Midbrain (tissue), 1 donor: Measurements from ENCODE around the gene COPE.

Source experiments
- DNase-seq: peaks from one replicate; lab custom pipeline; 2025; lab: John Stamatoyannopoulos, UW

Gene COPE

GRCh38 chr19:18895038-18895823 is 24.0 kb downstream of the COPE start:
- peak; percentile 21 for DNase-seq

- peak; percentile 92 for DNase-seq
Observed at GRCh38 chr19:18894254-18895037, 24.7 kb downstream of the COPE start.

- no peak for DNase-seq
Observed at GRCh38 chr19:18893587-18894253, 25.5 kb downstream of the COPE start.

GRCh38 chr19:18889949-18890745 is 29.0 kb downstream of the COPE start:
- DNase-seq = no peak

GRCh38 chr19:18886972-18887371 is 32.2 kb downstream of the COPE start:
- DNase-seq = no peak

- DNase-seq = no peak
Observed at GRCh38 chr19:18883526-18884304, 35.5 kb downstream of the COPE start.

GRCh38 chr19:18881491-18881890 is 37.7 kb downstream of the COPE start:
- DNase-seq = no peak

- no peak for DNase-seq
Observed at GRCh38 chr19:18879579-18880373, 39.4 kb downstream of the COPE start.

GRCh38 chr19:18878858-18879578 is 40.2 kb downstream of the COPE start:
- no peak for DNase-seq

- DNase-seq = no peak
Observed at GRCh38 chr19:18878058-18878797, 41.0 kb downstream of the COPE start.

- DNase-seq = no peak
Observed at GRCh38 chr19:18876865-18877264, 42.3 kb downstream of the COPE start.

GRCh38 chr19:18875726-18876125 is 43.5 kb downstream of the COPE start:
- DNase-seq = no peak

GRCh38 chr19:18871543-18871942 is 47.6 kb downstream of the COPE start:
- no peak for DNase-seq

- no peak for DNase-seq
Observed at GRCh38 chr19:18870531-18871172, 48.5 kb downstream of the COPE start.

- DNase-seq = no peak
Observed at GRCh38 chr19:18869781-18870530, 49.2 kb downstream of the COPE start.

- no peak for DNase-seq
Observed at GRCh38 chr19:18869023-18869618, 50.1 kb downstream of the COPE start.

GRCh38 chr19:18868380-18869022 is 50.7 kb downstream of the COPE start:
- DNase-seq = no peak
